Dedifferentiated amniotic fluid mesenchymal stem cell (primary cell): Measurements from ENCODE around the gene DPH6.
A peak's percentile ranks its signal among the peaks of the same experiment; 100 is the strongest.
"Not testable (repeated sequence)": the region's sequence is repeated elsewhere in the genome, so short reads cannot be mapped to it uniquely, and the experiment has no call there.

Source experiments
- DNase-seq: peaks from one replicate; pipeline ENCODE4 v3.0.0-alpha.2; 2016; ENCODE audit errors: extremely low spot score

The DPH6 gene

DNA sequence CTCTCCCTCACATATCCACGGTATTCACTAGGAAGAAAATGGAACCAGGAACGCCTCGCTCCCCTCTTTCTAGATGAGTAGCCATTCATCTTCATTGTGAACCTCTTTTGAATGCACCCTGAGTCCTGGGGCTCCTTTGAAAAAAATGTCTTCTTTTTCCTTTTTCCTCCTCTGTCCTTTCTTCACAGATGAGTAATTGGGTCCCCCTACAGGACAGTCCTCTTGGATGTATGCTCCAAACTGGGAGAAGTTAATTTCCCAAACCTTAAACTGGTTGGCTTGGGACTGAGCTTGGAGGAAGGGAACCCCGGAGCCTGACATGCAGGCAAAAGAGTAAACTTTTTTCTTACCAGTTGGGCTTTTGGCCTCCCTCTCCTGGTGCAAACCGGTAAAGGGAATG, 108.8 kb downstream of the DPH6 start:
- no peak for DNase-seq

GRCh38 chr15:35436422-35436821, 109.5 kb downstream of the DPH6 start:
- no peak for DNase-seq

- no peak for DNase-seq
Measured at GRCh38 chr15:35431281-35431680, 114.7 kb downstream of the DPH6 start.

- DNase-seq = no peak
Measured at GRCh38 chr15:35430301-35430700, 115.7 kb downstream of the DPH6 start.

DNA sequence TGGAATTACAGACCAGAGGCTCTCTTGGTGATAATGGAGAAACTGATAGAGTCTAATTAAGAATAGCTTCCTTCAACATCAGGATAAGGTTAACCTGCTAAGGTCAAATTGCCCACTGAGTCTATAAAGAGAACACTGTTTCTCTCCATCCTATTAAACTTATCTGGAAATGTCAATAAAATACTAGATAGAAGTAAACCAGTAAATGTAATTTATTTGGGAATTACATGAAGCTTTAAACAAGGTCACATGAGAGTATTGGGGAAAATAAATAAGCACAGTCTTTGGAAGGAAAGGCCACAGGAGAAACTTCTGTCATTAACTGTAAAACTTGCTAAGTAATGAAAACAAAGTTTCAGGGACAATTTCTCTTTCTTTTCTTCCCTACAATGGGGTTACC, 118.5 kb downstream of the DPH6 start:
- DNase-seq = no peak

- peak; percentile 69 for DNase-seq
Measured at GRCh38 chr15:35427091-35427490, 118.9 kb downstream of the DPH6 start.

GRCh38 chr15:35410775-35411174, 135.2 kb downstream of the DPH6 start:
- no peak for DNase-seq

- DNase-seq = no peak
Measured at GRCh38 chr15:35399901-35400300, 146.1 kb downstream of the DPH6 start.

DNA sequence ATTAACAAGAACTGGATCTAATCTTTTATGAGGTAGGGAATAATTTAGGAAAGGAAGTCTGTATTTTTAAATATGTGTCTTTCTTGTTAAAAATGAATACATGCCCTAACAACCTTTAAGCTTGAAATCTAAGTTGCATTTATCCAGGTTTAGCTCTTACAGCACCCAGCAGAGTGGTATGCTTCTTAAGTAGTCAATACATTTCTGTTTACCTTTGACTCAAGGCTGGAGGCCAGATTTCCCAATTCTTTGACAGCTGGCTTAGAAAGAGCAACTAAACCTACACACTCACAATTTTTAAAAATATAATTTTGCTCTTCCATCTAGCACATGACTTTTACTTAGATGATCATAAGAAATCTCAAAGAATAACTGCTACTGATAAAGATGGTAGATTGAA, 148.9 kb downstream of the DPH6 start:
- DNase-seq = no peak

GRCh38 chr15:35394416-35394815, 151.5 kb downstream of the DPH6 start:
- no peak for DNase-seq

DNA sequence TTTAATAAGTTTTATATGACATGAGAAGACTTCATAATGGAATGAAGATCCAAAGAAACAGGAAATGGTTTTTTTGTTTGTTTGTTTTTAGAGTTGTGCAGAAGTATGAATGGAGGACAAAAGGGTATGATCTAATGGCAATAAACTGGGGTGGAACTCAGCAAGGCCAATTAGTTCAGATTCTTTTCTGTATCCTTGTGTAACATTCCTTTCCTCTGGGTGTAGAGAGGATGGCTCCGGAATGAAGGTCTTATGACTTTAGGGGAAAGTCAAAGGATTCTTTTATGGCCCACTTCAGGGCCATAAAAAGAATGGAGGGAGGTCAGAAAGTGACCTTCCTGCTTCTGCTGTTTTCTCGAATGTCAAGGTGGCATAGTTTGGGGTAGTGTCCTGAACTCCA, 152.6 kb downstream of the DPH6 start:
- DNase-seq = no peak

- not testable (repeated sequence) for DNase-seq
Measured at GRCh38 chr15:35391408-35391984, 154.5 kb downstream of the DPH6 start.

DNA sequence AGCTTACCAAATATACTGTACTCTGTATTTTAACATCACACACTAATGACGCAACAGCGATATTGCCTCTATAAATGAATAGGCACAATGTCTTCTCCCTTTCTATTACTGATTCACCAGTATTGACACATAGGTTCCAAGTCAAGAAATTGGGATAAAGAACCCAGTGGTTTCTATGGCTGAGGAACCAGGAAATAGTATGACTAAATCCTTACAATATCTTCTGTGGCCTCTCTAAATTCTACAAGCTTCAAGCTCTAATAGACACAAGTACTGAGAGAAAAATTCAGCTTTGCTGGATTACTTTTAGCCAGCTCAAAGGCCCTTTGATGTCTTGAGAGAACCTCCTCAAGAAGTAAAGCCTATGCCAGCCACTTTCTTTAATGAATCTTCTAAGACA, 162.5 kb downstream of the DPH6 start:
- DNase-seq = no peak

GRCh38 chr15:35381328-35381727, 164.6 kb downstream of the DPH6 start:
- no peak for DNase-seq

DNA sequence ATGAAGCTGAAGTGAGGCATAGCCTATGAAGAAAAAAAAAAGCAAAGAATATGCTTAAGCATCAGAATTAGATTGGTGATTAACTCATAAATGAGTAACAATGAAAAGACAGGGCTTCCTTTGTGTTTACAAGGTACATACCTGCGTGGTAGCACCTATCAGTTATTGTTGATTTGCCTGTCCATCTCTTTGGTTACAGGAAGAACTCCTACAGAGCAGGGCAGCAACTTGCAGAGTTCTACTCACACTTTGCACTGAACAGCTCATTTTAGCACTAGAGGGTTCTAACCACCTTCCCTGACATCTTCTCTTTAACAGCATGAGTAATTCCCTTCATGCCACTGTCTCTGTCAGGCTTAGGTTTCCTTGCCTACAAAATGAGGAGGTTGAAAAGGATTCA, 166.0 kb downstream of the DPH6 start:
- no peak for DNase-seq

DNA sequence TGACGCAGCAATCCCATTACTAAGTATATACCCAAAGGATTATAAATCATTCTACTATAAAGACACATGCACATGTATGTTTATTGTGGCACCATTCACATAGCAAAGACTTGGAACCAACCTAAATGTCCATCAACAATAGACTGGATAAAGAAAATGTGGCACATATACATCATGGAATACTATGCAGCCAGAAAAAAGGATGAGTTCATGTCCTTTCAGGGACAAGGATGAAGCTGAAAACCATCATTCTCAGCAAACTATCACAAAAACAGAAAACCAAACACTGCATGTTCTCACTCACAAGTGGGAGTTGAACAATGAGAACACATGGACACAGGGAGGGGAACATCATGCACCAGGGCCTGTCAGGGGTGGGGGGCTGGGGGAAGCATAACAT, 167.5 kb downstream of the DPH6 start:
- not testable (repeated sequence) for DNase-seq

GRCh38 chr15:35376707-35377106, 169.3 kb downstream of the DPH6 start:
- no peak for DNase-seq

GRCh38 chr15:35374661-35375060, 171.3 kb downstream of the DPH6 start:
- no peak for DNase-seq

- peak; percentile 52 for DNase-seq
Measured at GRCh38 chr15:35362195-35362829, 183.7 kb downstream of the DPH6 start.

- no peak for DNase-seq
Measured at GRCh38 chr15:35358824-35359223, 187.1 kb downstream of the DPH6 start.

GRCh38 chr15:35351059-35351458, 194.9 kb downstream of the DPH6 start:
- DNase-seq = no peak

DNA sequence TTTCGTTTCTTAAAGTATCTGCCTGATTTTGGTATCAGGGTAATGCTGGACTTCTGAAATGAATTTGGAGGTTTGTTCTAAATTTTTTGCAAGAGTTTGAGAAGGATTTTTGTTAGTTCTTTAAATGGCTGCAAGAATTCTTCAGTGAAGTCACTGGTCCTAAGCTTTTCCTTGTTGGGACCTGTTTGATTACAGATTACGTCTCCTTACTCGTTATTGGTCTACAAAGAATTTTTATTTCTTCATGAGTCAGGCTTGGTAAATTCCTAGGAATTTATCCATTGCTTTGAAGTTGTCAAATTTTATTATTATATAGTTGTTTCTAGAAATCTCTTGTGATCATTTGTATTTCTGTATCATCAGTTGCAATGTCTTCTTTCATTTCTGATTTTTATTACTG, 196.0 kb downstream of the DPH6 start:
- DNase-seq = no peak

GRCh38 chr15:35330916-35331315, 215.0 kb downstream of the DPH6 start:
- DNase-seq = no peak
